DOHH2 (cell line): ENCODE data around the gene MRC2.

Experiments
- H3F3A ChIP-seq: fragments of 200-600 bp; sonication (generic), shearing (Covaris generic); 2 replicates; pipeline ENCODE4 v1.6.0; 2016; ENCODE audit warnings: antibody characterized with exemption, mild to moderate bottlenecking; ENCODE audit not compliant: control insufficient read depth, insufficient read depth
- H3K27ac ChIP-seq: fragments of 200-600 bp; sonication (generic); 2 replicates; pipeline ENCODE4 v1.5.1; 2014; ENCODE audit warnings: low read depth, mild to moderate bottlenecking, low read length, moderate library complexity
- H3K27me3 ChIP-seq: fragments of 200-600 bp; sonication (generic); 2 replicates; pipeline ENCODE4 v1.6.1; 2014; ENCODE audit warnings: mild to moderate bottlenecking, low read length, mixed read lengths; ENCODE audit not compliant: control insufficient read depth
- H3K36me3 ChIP-seq: fragments of 200-600 bp; sonication (generic); 2 replicates; pipeline ENCODE4 v1.6.1; 2014; ENCODE audit warnings: mild to moderate bottlenecking, low read length, moderate library complexity, mixed read lengths; ENCODE audit not compliant: control insufficient read depth
- H3K4me1 ChIP-seq: fragments of 200-600 bp; sonication (generic); 2 replicates; pipeline ENCODE4 v1.6.1; 2014; ENCODE audit warnings: mild to moderate bottlenecking, low read length, mixed read lengths; ENCODE audit not compliant: control insufficient read depth
- H3K4me2 ChIP-seq: fragments of 200-600 bp; sonication (generic); 2 replicates; pipeline ENCODE4 v1.6.0; 2014; ENCODE audit warnings: mild to moderate bottlenecking, low read length, moderate library complexity
- H3K4me3 ChIP-seq: fragments of 200-600 bp; sonication (generic); 2 replicates; pipeline ENCODE4 v1.5.1; 2014; ENCODE audit warnings: mild to moderate bottlenecking, low read length, mixed read lengths
- H3K79me2 ChIP-seq: fragments of 200-600 bp; sonication (generic); 2 replicates; pipeline ENCODE4 v1.6.1; 2014; ENCODE audit warnings: mild to moderate bottlenecking, low read length, mixed read lengths; ENCODE audit not compliant: control insufficient read depth
- H3K9me2 ChIP-seq: fragments of 200-600 bp; sonication (generic); replicated peaks from 2 replicates; pipeline ENCODE4 v1.6.1; 2014; ENCODE audit warnings: mild to moderate bottlenecking, low read length, mixed read lengths; ENCODE audit not compliant: control insufficient read depth
- H3K9me3 ChIP-seq: fragments of 200-600 bp; sonication (generic); 2 replicates; pipeline ENCODE4 v1.6.1; 2014; ENCODE audit warnings: antibody characterized with exemption, low read length, mixed read lengths; ENCODE audit not compliant: control insufficient read depth, insufficient read depth
- H4K20me1 ChIP-seq: fragments of 200-600 bp; sonication (generic); 2 replicates; pipeline ENCODE4 v1.6.0; 2014; ENCODE audit warnings: low read depth, mild to moderate bottlenecking, antibody characterized with exemption, low read length, moderate library complexity; ENCODE audit not compliant: control insufficient read depth, insufficient read depth
- EZH2phosphoT487 ChIP-seq: fragments of 200-600 bp; sonication (generic); IDR thresholded peaks from 2 replicates; pipeline ENCODE4 v1.6.1; 2017; ENCODE audit warnings: borderline replicate concordance, mild to moderate bottlenecking, antibody characterized with exemption, low read length, moderate library complexity, mixed read lengths
- TF ChIP-seq, protein P1 (sequence below): fragments of 200-600 bp; sonication (generic); IDR thresholded peaks from one replicate; pipeline ENCODE4 v1.5.1; 2014; ENCODE audit warnings: antibody characterized with exemption, mild to moderate bottlenecking, low read depth, low read length; ENCODE audit not compliant: poor library complexity, severe bottlenecking

Gene MRC2

DNA sequence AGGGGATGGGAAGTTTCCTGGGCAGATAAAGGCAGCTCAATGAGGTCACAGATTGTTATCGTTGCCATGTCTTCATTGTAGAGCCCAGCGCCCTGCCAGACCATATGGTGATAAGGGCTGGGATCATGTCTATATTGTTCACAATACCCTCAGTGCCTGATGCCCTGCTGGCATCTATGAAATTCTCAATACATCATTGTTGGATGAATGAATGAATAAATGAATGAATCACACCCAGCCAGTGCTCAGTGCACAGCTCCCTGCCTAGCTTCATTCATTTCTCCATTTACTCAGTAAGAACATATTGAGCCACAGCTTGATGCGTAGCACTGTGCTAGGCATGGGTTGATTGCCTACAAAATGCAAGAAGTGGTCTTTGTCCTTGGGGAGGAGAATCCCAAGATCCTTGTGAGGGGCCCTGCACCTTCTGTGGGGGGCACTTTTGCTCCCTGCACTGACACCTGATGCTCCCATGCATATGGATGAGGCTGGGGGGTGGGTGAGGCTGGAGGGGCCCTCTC lies 29.7 kb downstream of the MRC2 start:
- H3K79me2 ChIP-seq = no peaks in the 10 kb centered on the region
- H3K4me2 ChIP-seq = no peak overlapping the region
- peaks cover 30% of the 10 kb centered on the region for H3K27me3 ChIP-seq
- H3K36me3 ChIP-seq = no peaks in the 10 kb centered on the region
- H3K27ac ChIP-seq = no peak overlapping the region
- H3K4me1 ChIP-seq = peaks cover 16% of the 10 kb centered on the region
- no peaks in the 10 kb centered on the region for H4K20me1 ChIP-seq
- no peak overlapping the region for H3K4me3 ChIP-seq
- no peaks in the 10 kb centered on the region for H3K9me3 ChIP-seq
- TF ChIP-seq, protein P1, sequence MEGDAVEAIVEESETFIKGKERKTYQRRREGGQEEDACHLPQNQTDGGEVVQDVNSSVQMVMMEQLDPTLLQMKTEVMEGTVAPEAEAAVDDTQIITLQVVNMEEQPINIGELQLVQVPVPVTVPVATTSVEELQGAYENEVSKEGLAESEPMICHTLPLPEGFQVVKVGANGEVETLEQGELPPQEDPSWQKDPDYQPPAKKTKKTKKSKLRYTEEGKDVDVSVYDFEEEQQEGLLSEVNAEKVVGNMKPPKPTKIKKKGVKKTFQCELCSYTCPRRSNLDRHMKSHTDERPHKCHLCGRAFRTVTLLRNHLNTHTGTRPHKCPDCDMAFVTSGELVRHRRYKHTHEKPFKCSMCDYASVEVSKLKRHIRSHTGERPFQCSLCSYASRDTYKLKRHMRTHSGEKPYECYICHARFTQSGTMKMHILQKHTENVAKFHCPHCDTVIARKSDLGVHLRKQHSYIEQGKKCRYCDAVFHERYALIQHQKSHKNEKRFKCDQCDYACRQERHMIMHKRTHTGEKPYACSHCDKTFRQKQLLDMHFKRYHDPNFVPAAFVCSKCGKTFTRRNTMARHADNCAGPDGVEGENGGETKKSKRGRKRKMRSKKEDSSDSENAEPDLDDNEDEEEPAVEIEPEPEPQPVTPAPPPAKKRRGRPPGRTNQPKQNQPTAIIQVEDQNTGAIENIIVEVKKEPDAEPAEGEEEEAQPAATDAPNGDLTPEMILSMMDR = no peak
- TF ChIP-seq EZH2phosphoT487 = no peak
- no peaks in the 10 kb centered on the region for H3F3A ChIP-seq
- H3K9me2 ChIP-seq = no peaks in the 10 kb centered on the region

DNA sequence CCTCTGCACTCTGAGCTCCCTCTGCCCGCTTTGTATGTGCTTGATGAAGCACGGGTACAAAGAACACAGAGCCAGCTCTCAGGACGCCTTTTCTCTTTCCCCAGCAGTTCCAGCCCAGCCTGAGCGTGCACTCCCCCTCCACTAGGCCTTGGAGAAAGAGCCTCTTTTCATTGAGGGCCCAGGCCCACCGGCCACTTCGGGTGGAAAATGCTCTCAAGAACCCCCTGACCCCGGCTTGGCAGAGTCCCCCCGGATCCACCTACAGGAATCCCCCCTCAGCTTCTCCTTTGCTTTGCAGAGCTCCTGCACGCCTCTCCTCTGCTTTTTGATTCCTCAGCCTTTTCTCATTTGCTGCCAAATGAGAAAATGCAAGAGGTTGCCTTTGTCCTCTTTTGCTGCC lies 30.2 kb downstream of the MRC2 start:
- Histone ChIP-seq H3K79me2 (no peaks in the 10 kb centered on the region), H3K4me1 (peaks cover 11% of the 10 kb centered on the region), H3K27ac (no peak overlapping the region), H3K27me3 (peaks cover 27% of the 10 kb centered on the region), H4K20me1 (no peaks in the 10 kb centered on the region), H3K4me2 (no peak overlapping the region), H3K9me2 (no peaks in the 10 kb centered on the region), H3K9me3 (no peaks in the 10 kb centered on the region), H3K4me3 (no peak overlapping the region), H3F3A (no peaks in the 10 kb centered on the region), H3K36me3 (no peaks in the 10 kb centered on the region)
- TF ChIP-seq EZH2phosphoT487 = no peak
- TF ChIP-seq, protein P1 = no peak

DNA sequence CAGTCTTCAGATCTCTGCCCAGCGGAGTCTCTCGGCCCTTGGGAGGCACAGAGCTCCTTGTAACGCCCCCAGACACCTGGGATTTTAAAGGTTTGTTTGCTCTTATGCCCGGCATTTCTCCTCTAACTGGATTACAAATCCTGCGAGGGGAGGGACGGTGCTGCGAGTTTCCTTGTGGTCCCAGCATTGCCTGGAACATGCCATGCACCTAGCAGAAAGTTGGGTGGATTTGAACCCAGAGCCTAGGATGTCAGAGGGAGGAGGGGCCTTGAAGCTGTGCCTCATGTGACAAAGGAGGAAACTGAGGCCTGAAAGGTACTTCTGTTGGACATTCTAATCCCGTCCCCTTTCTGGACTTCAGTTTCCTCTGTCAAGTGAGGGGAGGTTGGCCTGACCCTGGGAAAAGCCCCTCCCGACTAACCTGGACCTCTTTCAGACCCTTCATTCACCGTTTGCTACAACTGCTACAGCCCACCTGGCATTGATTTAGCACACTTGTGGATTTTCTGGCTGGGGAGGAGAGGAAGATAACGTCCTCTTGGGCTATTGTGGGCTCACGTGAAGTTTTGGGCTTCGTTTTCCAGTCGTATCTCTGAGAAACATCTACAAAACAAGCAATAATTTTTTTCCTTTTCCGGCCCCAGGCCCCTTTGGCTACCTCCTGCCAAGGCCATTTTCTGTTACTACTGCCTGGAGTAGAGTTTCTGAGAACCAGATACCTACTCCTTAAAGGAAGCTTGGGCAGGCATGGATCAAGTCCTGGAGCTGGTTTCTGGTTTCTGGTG lies 30.9 kb downstream of the MRC2 start:
- Histone ChIP-seq H3K36me3 (no peaks in the 10 kb centered on the region), H3K79me2 (no peaks in the 10 kb centered on the region), H3K4me1 (peaks cover 5% of the 10 kb centered on the region), H3F3A (no peaks in the 10 kb centered on the region), H3K4me2 (no peak overlapping the region), H3K4me3 (no peak overlapping the region), H3K9me3 (no peaks in the 10 kb centered on the region), H4K20me1 (no peaks in the 10 kb centered on the region), H3K9me2 (no peaks in the 10 kb centered on the region), H3K27me3 (peaks cover 22% of the 10 kb centered on the region), H3K27ac (no peak overlapping the region)
- TF ChIP-seq, protein P1 = no peak
- TF ChIP-seq EZH2phosphoT487 = no peak
